ENCODE results near the gene PAGE1.

PAGE1 gene

GRCh38 chrX:49712577-49712976 is 16.8 kb upstream of the PAGE1 start:
- Histone ChIP-seq H3K36me3 (no peaks in the 10 kb centered on the region), H3K4me3 (ENCODE audit: low read depth, low read length) (no peak overlapping the region), H3K27ac (no peak overlapping the region), H3K27me3 (ENCODE audit: insufficient read depth, low read depth, severe bottlenecking) (peaks cover 32% of the 10 kb centered on the region), H3K9me3 (ENCODE audit: severe bottlenecking) (no peaks in the 10 kb centered on the region)
- TF ChIP-seq, protein P1, sequence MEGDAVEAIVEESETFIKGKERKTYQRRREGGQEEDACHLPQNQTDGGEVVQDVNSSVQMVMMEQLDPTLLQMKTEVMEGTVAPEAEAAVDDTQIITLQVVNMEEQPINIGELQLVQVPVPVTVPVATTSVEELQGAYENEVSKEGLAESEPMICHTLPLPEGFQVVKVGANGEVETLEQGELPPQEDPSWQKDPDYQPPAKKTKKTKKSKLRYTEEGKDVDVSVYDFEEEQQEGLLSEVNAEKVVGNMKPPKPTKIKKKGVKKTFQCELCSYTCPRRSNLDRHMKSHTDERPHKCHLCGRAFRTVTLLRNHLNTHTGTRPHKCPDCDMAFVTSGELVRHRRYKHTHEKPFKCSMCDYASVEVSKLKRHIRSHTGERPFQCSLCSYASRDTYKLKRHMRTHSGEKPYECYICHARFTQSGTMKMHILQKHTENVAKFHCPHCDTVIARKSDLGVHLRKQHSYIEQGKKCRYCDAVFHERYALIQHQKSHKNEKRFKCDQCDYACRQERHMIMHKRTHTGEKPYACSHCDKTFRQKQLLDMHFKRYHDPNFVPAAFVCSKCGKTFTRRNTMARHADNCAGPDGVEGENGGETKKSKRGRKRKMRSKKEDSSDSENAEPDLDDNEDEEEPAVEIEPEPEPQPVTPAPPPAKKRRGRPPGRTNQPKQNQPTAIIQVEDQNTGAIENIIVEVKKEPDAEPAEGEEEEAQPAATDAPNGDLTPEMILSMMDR (IDR thresholded peaks at IDR 0.05; ENCODE audit: low read depth, low read length) = no peak
- DNase-seq = no peak

GRCh38 chrX:49710744-49711319 is 15.0 kb upstream of the PAGE1 start:
- Histone ChIP-seq H3K9me3 (ENCODE audit: severe bottlenecking) (no peaks in the 10 kb centered on the region), H3K27ac (no peak overlapping the region), H3K4me3 (ENCODE audit: low read depth, low read length) (no peak overlapping the region), H3K36me3 (no peaks in the 10 kb centered on the region), H3K27me3 (ENCODE audit: insufficient read depth, low read depth, severe bottlenecking) (peaks cover 35% of the 10 kb centered on the region)
- TF ChIP-seq, protein P1 (IDR thresholded peaks at IDR 0.05; ENCODE audit: low read depth, low read length) = no peak
- no peak for DNase-seq

DNA sequence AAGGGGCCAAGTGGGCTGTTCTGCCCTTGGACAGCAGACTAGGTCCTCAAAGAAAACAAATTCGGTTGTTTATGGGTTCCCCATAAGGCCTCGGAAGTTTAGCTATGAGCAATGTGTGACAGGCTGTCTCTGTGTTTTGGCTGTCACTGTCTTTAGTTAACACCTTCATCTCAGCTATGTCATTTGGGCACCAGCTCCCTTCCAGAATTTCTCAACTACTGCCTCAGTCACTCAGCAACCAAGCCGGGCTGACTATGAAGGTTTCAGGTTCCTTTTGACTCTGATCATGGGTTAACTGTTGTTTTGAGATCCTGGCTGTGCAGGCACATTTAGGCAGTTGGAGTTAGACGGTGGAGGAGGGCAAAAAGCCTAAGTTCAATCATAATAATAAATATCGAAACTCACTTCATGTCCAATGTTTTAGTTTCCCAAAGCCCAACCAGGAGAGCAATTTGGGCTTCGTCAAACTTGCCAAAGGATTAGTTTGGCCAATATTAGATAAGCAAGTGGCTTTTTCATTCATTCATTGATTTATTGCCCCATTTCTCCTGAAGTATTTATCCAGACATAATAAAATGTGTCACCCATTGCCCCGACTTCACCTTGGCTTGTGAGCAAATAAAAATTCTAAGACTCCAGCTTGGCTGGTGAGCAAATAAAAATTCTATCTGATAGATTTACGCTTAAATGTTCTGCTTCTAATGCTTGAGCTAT is 9.1 kb upstream of the PAGE1 start:
- H3K27me3 ChIP-seq (ENCODE audit: insufficient read depth, low read depth, severe bottlenecking) = peaks cover 45% of the 10 kb centered on the region
- H3K9me3 ChIP-seq (ENCODE audit: severe bottlenecking) = no peaks in the 10 kb centered on the region
- no peaks in the 10 kb centered on the region for H3K36me3 ChIP-seq
- no peak overlapping the region for H3K4me3 ChIP-seq (ENCODE audit: low read depth, low read length)
- no peak for DNase-seq
- TF ChIP-seq, protein P1 (IDR thresholded peaks at IDR 0.05; ENCODE audit: low read depth, low read length) = no peak
- no peak overlapping the region for H3K27ac ChIP-seq

DNA sequence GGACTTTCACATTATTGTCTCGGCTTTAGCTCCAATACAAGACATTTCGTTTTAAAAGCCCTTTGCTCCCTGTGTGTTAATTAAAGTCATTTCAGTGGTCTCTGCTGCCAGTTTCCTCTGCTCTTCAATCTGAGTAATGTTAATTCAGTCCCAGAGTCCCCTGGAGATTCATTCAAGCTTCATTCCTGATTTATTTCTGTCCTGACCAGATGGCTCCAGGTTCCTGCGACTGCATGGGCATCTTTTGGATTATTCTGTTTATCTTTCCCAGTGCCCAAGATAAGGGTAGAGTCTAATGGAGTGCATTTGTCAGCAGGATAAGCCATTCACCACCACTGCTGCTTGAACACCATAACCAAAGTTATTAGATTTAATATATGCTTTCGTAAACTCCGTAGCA is 6.1 kb upstream of the PAGE1 start:
- no peak for DNase-seq
- H3K4me3 ChIP-seq (ENCODE audit: low read depth, low read length) = no peak overlapping the region
- no peaks in the 10 kb centered on the region for H3K36me3 ChIP-seq
- H3K27me3 ChIP-seq (ENCODE audit: insufficient read depth, low read depth, severe bottlenecking) = peaks cover 64% of the 10 kb centered on the region
- H3K9me3 ChIP-seq (ENCODE audit: severe bottlenecking) = no peaks in the 10 kb centered on the region
- no peak overlapping the region for H3K27ac ChIP-seq
- TF ChIP-seq, protein P1 (IDR thresholded peaks at IDR 0.05; ENCODE audit: low read depth, low read length) = no peak

DNA sequence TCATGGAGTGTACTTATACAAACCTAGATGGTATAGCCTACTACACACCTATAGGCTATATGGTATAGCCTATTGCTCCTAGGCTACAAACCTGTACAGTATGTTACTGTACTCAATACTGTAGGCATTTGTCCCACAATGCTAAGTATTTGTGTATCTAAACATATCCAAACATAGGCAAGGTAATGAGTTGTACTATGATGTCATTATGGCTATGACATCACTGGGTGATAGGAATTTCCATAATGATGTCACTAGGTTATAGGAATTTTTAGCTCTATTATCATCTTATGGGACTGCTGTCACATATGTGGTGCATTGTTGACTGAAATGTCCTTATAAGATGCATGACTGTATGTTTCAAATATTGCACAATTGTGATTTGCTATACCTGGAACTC is 5.5 kb upstream of the PAGE1 start:
- H3K27ac ChIP-seq = no peak overlapping the region
- peaks cover 70% of the 10 kb centered on the region for H3K27me3 ChIP-seq (ENCODE audit: insufficient read depth, low read depth, severe bottlenecking)
- no peaks in the 10 kb centered on the region for H3K36me3 ChIP-seq
- no peaks in the 10 kb centered on the region for H3K9me3 ChIP-seq (ENCODE audit: severe bottlenecking)
- TF ChIP-seq, protein P1 (IDR thresholded peaks at IDR 0.05; ENCODE audit: low read depth, low read length) = no peak
- no peak overlapping the region for H3K4me3 ChIP-seq (ENCODE audit: low read depth, low read length)
- no peak for DNase-seq
